DMS53 treated with DMSO at 0.1 percent for 48 hours (cell line): Measurements from ENCODE around the gene STARD10.

Experiments
- DNase-seq: peaks from one replicate; lab custom pipeline; 2025; ENCODE audit not compliant: unreplicated experiment; lab: John Stamatoyannopoulos, UW

STARD10 gene

DNA sequence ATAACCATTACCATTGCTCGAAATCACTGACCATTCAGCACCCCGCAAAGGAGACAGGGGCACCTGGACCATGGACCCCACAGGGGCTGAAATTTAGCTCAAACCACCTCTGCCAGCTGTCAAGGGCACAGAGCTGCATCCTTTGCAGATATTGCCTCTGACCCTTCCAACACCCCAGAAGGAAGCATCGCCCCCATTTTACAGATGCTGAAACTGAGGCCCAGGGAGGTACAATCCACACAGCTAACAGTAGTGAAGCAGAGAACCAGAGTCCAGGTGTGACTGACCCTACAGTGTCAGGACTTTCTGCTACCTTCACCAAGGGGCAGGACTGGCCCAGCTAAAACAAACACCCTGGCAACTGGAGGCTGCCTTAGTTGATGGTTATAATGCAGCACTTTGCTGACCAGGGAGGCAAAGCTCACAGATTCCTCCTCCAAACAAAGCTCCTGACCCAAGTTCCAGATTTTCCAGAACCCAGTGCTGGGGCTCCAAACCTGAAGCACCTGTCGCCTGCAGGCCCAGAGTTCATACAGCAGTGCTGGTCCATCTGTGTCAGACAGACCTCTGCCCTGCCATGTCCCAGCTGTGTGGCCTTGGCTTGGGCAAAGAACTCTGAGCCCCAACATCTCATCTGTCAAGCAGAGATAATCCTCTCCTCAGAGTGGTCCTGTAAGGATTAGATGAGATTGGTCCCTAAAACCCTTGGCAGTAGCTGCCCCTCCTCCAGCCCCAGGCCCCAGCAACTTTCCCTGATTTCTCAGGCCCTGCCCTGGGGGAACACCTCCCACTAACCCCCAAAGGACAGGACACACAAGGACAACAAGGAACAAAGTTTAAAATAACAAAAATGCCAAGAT, 26.4 kb downstream of the STARD10 start:
- no peak for DNase-seq

GRCh38 chr11:72766152-72766902, 27.5 kb downstream of the STARD10 start:
- no peak for DNase-seq

DNA sequence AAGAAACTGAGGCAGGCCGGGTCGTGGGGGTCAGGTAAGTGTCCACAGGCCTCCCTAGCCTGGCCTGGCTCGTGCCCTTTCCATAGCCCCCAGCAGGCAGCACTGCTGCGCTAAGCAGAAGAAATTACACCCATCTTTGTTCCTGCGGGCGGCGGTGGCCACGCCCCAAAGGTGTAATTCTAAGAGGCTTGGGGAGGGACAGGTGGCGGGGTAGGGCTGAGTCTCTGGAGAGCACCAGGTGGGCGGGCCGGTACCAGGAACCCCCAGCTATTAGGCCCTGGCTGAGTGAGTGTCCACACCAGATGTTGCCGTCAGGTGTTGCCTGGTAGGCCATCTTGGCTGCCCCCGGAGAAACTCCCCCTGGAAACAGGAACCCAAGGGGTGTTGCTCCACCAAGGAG, 29.3 kb downstream of the STARD10 start:
- DNase-seq, result peak; percentile 68

DNA sequence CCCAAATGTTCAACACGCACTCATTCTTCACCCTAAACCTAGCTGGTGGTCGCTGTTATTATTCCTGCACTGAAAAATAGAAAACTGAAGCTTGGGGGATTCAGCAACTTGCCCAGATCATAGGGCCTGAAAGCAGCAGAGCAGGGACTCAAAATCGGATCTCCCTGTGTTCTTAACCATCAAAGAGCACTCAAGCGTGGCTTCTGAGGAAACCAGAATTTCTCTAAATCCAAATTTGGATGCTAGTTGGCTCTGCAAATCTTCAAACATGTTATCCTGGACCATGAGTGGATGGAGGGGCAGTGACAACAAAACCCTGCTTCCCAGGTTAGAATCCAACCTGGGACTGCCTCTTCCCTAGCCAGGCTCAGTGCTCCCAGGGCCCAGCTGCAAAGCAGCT, 30.0 kb downstream of the STARD10 start:
- DNase-seq, result no peak

DNA sequence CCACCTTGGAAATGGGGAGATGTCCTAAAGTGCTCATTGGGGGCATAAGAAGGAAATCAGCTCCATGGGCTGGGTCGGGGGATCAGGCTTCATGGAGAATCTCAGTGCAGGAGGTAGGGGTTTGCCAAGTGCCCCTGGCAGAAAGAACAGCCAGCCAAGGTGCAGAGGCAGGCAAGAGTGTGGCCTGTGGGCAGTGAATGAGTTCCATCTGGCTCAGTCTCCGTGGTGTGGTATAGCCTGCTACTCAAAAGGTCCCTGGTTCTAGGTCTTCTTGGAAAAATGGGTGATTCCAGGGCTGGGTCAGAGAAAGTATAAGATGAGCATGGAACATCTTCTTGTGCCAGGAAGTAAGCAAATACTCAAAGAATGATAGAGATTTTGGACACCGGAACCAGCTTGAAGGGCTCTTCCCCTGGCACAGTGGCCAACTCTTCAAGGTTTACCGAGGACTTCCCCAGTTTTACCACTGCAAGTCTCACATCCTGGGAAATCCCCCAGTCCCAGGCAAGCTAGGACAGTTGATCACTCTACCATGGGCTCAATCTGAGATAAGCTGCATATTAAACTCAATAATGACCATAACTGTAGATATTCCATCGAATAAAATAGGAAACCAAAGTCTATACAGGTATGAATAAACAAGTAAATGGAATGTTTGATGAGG, 31.1 kb downstream of the STARD10 start:
- DNase-seq, result no peak

- DNase-seq, result no peak
These were observed 33.1 kb downstream of the STARD10 start for GRCh38 chr11:72760539-72761405.

- peak; percentile 84 for DNase-seq
These were observed 34.3 kb downstream of the STARD10 start for GRCh38 chr11:72759468-72759985.

GRCh38 chr11:72758690-72759389, 35.0 kb downstream of the STARD10 start:
- no peak for DNase-seq

DNA sequence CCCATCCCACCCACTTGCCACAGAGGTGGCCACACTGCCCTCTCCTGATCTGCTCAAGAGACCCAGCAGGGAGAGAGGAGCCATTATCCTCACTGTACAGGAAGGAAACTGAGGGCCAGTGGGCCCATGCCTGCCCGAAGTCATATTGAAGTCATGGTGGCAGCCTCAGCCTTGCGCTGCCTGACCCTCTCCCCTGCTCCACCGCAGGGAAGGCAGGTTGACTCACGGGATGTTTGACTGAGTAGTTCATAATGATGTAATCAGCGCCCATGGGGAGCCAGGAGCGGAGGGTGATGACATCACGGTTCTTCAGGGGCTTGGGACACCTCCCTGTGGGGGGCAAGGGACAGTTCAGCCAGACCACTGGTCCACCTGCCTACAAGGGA, 35.5 kb downstream of the STARD10 start:
- DNase-seq, result no peak

- DNase-seq, result no peak
These were observed 38.0 kb downstream of the STARD10 start for GRCh38 chr11:72755713-72756285.

DNA sequence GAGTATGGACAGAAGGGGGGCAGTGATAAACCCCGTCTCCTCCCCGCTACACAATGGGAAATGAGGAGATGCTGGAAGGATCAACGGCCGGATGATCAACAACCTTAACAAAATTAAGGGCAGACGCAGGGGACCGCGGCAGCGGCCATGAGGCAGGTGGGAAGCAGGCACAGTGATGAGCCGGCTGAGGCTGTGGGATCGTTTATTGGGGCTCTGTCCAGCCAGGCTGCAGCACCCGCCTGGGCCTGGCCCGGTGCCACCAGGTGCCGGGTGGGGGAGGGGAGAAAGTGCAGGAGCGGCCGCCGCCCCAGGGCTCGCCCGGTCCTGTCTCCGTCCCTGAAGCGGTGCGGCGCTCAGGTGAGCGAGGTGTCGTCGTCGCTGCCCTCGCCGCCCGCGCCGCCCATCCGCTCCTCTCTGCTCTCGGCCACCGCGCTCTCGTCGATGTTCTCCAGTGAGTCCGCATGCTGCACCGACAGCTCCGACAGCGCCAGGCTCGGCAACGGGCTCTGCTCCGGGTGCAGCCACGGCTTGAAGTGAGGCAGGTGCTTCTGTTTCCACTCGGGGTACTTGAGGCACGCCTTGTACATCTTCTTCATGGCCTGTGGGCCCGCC, 39.2 kb downstream of the STARD10 start:
- no peak for DNase-seq

GRCh38 chr11:72754149-72754543, 39.7 kb downstream of the STARD10 start:
- DNase-seq, result no peak

- DNase-seq, result no peak
These were observed 40.3 kb downstream of the STARD10 start for GRCh38 chr11:72753341-72754148.

GRCh38 chr11:72752088-72752914, 41.5 kb downstream of the STARD10 start, which contains the start of gene ARAP1:
Gene ARAP1, minus strand, starts transcription at chr11:72752408. Its CDS starts 25,280 bp downstream, at chr11:72727128.
- DNase-seq, result peak; percentile 96

- DNase-seq, result no peak
These were observed 42.4 kb downstream of the STARD10 start for GRCh38 chr11:72751116-72752087.

DNA sequence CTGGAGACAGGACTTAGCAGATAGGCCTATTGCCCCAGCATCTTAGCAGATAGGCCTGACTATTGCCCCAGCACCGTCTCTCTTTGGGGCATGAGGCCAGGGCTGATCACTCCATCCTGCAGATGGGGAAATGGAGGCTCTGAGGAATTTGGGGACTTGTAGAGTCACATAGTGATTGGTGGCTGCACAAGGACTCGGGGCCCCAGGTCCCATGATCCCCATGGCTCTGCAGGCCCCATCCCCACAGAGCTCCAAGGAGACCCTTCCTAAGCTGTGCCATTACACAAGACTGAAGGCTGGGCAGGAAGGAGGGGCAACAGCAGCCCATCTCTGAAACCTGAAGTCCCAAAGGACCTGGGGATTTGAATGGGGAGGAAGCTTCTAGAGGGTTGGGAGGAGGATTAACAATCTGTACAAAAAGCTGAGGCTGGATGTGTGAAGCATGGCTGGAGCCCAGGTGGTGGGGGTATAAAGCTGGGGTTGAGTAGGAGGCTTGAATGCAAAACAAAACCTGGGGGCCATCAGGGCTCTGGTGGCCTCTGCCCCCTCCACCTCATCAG, 43.2 kb downstream of the STARD10 start:
- DNase-seq, result no peak
